ENCODE measurements around the gene BMP6. TPM values are rescaled to one million over a fixed set of nuclear protein-coding genes. Genes with fewer than 3 reads are reported as not detected.

Gene BMP6
- total RNA-seq, 1 experiment from 2014 or later, result 0.28 TPM

- no peaks in the 10 kb centered on the region for H4K20me1 ChIP-seq (ENCODE audit: control insufficient read depth, insufficient read depth, insufficient read length)
- Mint-ChIP-seq H3K27me3 (ENCODE audit: low read depth) (no peaks in the 10 kb centered on the region), H3K36me3 (ENCODE audit: insufficient read depth in 1 of 3, low read depth in 3 of 3) (peaks cover 52 to 94% (median 93%) of the 10 kb centered on the region in 3 experiments; a peak in 6 of 7 replicates)
Measured at GRCh38 chr6:7886132-7886531, 160.2 kb downstream of the BMP6 start.

More at GRCh38 chr6:7886132-7886531, 160.2 kb downstream of the BMP6 start:
- Histone ChIP-seq H2BK20ac (ENCODE audit: low read depth, low read length, poor library complexity, severe bottlenecking) (no peak overlapping the region), H3K79me1 (ENCODE audit: insufficient read depth, low read depth, low read length, poor library complexity, severe bottlenecking) (no peaks in the 10 kb centered on the region), H3K4ac (ENCODE audit: low read depth, low read length) (no peak overlapping the region), H2BK120ac (ENCODE audit: low read depth, low read length, poor library complexity, severe bottlenecking) (no peak overlapping the region), H3K18ac (ENCODE audit: insufficient read length, low read depth, low read length) (no peak overlapping the region), H3K27me3 (ENCODE audit: insufficient read depth, low read length) (no peaks in the 10 kb centered on the region), H2AFZ (ENCODE audit: low read length) (no peak overlapping the region), H3K4me2 (ENCODE audit: insufficient read depth, insufficient read length, low read length) (no peak overlapping the region), H3K27ac (ENCODE audit: insufficient read length, low read depth, low read length) (no peak overlapping the region), H3K56ac (ENCODE audit: insufficient read length, low read depth, low read length) (no peak overlapping the region), H3K4me1 (ENCODE audit: insufficient read depth, low read length) (no peaks in the 10 kb centered on the region), H2BK12ac (ENCODE audit: insufficient read length, low read depth, low read length) (no peak overlapping the region), H4K5ac (ENCODE audit: insufficient read length, low read depth, low read length) (no peak overlapping the region), H2BK5ac (ENCODE audit: insufficient read length, low read length) (no peak overlapping the region), H4K8ac (replicated peaks; ENCODE audit: insufficient read length, low read depth, low read length) (no peak overlapping the region), H2AK5ac (ENCODE audit: insufficient read length, low read length) (no peak overlapping the region), H3K9me3 (ENCODE audit: control insufficient read depth, low read depth, low read length) (no peaks in the 10 kb centered on the region), H3K23ac (ENCODE audit: insufficient read length, low read depth, low read length) (no peak overlapping the region), H3K79me2 (ENCODE audit: insufficient read depth, low read length) (no peaks in the 10 kb centered on the region), H3K9ac (ENCODE audit: extremely low read depth, insufficient read length, low read length) (no peak overlapping the region), H3K23me2 (ENCODE audit: insufficient read length, low read depth, low read length, poor library complexity, severe bottlenecking) (no peaks in the 10 kb centered on the region), H4K91ac (ENCODE audit: insufficient read length, low read depth, low read length) (no peak overlapping the region), H3K14ac (ENCODE audit: insufficient read depth, low read length) (no peak overlapping the region), H3T11ph (ENCODE audit: low read length) (no peak overlapping the region), H2BK15ac (ENCODE audit: low read depth, low read length) (no peak overlapping the region)
- TF ChIP-seq, protein P1, sequence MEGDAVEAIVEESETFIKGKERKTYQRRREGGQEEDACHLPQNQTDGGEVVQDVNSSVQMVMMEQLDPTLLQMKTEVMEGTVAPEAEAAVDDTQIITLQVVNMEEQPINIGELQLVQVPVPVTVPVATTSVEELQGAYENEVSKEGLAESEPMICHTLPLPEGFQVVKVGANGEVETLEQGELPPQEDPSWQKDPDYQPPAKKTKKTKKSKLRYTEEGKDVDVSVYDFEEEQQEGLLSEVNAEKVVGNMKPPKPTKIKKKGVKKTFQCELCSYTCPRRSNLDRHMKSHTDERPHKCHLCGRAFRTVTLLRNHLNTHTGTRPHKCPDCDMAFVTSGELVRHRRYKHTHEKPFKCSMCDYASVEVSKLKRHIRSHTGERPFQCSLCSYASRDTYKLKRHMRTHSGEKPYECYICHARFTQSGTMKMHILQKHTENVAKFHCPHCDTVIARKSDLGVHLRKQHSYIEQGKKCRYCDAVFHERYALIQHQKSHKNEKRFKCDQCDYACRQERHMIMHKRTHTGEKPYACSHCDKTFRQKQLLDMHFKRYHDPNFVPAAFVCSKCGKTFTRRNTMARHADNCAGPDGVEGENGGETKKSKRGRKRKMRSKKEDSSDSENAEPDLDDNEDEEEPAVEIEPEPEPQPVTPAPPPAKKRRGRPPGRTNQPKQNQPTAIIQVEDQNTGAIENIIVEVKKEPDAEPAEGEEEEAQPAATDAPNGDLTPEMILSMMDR (conservative IDR thresholded peaks at IDR 0.05), result no peak
- no peaks in the 10 kb centered on the region for H3K4me1 Mint-ChIP-seq
- H3K4me3 Mint-ChIP-seq, result no peak overlapping the region
- no peaks in the 10 kb centered on the region for H3K9me3 Mint-ChIP-seq
- no peak for DNase-seq
- no peak overlapping the region for H3K27ac Mint-ChIP-seq
- WGBS (ENCODE audit: extremely low coverage, insufficient read length, low lambda C conversion rate), result no CpG with 5 or more reads among the region's 3 CpGs
